ENCODE measurements around the gene GTF2A1. TPM values are rescaled to one million over a fixed set of nuclear protein-coding genes. Genes with fewer than 3 reads are reported as not detected.

Gene GTF2A1
- total RNA-seq, 1 donor from 2014 or later = 43.4 TPM

DNA sequence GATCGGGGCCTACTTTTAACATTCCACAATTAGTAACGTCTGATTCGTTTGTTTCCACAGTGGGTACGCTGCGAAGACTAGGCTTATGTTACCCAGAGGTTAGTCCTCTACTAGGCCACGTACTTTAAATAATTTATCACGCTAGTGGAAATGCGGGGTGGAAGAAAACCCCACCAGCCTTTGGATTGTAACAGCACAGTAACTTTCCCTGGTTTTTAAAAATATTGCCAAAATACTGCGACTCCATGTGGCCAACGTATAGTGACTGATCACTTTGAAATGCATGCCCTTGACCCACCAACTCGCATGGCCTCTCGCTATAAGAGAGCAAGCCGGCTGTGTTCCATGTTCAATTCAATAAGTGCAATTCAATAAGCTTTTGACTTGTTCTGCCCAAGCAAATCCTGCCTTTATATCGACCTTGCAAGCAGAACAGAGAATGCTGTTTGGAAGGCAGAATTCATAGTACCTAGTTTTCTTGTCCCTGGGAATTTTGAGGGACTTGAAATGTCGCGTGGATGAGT, 882 bp upstream of the GTF2A1 start:
- H3K36me3 Mint-ChIP-seq (ENCODE audit: low read depth) = peaks cover 6% of the 10 kb centered on the region
- H3K4me1 Mint-ChIP-seq = peaks cover 24% of the 10 kb centered on the region
- no peaks in the 10 kb centered on the region for H3K9me3 Mint-ChIP-seq
- H3K27ac Mint-ChIP-seq = peak overlapping the region; percentile 98
- intact Hi-C loops (cut with micrococcal nuclease) = loop anchor here (2.0 to 5.0 kb wide), 2 partner anchors 181 to 243 kb away; partner anchors contain the start of gene STON2
- peak overlapping the region; percentile 93 for H3K4me3 Mint-ChIP-seq
- peak; percentile 66 for DNase-seq
- H3K27me3 Mint-ChIP-seq = no peaks in the 10 kb centered on the region

DNA sequence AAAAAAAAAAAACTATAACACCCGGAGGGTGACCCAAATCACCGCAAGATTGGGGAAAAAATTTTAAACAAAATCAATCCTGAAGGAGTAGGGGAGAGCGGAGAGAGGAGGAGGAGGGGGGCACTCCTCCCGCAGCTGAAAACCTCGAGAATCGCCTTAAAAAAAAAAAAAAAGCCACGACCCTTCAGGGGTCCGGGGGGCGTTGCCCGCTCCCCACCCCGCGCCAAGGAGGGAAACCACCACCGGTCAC, 254 bp downstream of the GTF2A1 start:
- H3K27ac Mint-ChIP-seq = peak overlapping the region; percentile 98
- peaks cover 27% of the 10 kb centered on the region for H3K4me1 Mint-ChIP-seq
- H3K36me3 Mint-ChIP-seq (ENCODE audit: low read depth) = peaks cover 15% of the 10 kb centered on the region
- peak overlapping the region; percentile 93 for H3K4me3 Mint-ChIP-seq
- no peaks in the 10 kb centered on the region for H3K27me3 Mint-ChIP-seq
- intact Hi-C loops (cut with micrococcal nuclease) = loop anchor here (2.0 to 5.0 kb wide), 2 partner anchors 182 to 244 kb away; partner anchors contain the start of gene STON2
- no peaks in the 10 kb centered on the region for H3K9me3 Mint-ChIP-seq
- no peak for DNase-seq

DNA sequence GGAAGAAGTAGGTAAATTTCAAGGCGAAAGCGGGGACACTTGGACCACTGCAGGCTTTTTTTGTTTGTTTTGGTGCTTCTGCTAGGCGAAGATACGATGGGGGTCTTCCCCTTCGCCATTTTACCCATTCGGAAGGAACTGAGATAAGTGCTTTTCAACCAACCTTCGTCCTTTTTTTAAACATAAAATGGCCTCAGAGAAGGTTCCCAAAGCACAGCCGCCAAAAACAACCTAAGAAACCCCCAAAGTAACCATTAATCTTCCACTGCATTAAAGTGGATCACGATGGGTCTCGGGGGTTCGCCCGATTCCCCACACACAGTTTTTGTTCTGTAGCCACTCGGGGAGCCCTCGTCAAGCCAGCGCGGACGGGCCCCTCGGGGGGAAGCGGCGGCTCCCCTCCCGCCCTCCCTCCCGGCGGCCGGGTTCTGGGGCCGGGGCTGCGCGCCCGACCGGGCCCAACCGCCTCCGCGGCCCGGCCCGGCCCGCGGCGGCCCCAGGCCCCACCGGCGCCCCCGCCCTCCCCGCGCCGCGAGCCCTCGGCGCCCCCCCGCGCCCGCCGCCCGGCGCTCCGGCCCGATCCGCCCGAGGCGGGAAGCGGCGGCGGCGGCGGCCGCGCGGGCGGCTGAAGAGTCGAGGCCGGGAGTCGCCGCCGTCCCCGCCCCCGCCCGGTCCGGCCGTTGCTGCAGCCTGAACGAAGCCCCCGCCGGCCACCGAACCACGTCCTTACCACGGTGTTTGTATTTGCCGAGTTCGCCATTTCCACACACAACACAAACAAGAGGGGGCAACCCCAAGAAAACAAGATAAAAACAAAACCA, 790 bp downstream of the GTF2A1 start:
- Mint-ChIP-seq H3K27me3 (no peaks in the 10 kb centered on the region), H3K27ac (peak overlapping the region; percentile 100), H3K36me3 (ENCODE audit: low read depth) (peaks cover 21% of the 10 kb centered on the region), H3K9me3 (no peaks in the 10 kb centered on the region), H3K4me3 (peak overlapping the region; percentile 98), H3K4me1 (peaks cover 27% of the 10 kb centered on the region)
- peak; percentile 83 for DNase-seq
- intact Hi-C loops (cut with micrococcal nuclease) = loop anchor here (1.0 to 5.0 kb wide), 8 partner anchors 50 to 314 kb away; partner anchors contain the start of genes CEP128 and STON2

DNA sequence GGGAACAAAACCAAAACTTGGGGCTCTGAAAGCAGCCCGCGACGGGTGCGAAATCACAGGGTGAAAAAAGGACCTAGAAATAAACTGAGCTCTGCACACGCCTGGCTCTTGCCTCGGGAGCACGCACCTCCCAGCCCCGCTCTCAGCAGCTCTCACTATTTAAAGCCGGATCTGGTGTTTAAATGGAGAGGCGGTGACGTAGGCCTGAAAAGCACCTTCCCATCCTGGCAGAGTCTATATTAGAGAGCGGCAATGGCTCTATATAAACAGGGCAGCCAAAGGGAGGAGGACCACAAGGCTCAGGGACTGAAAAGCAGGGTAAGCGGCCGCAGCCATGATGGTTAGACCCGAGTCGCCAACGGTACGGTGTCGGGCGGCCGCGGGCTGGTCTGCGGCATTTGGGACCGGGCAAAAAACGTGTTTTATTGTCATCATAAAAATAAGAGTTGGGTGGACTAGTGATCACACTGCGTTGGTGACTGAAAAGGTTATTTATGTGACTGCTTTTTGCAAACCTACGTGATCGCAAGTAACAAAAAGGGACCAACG, 1.5 kb downstream of the GTF2A1 start:
- H3K27ac Mint-ChIP-seq = peak overlapping the region; percentile 100
- intact Hi-C loops (cut with micrococcal nuclease) = loop anchor here (1.0 to 2.0 kb wide), 6 partner anchors 49 to 315 kb away; partner anchors contain the start of gene CEP128
- no peaks in the 10 kb centered on the region for H3K27me3 Mint-ChIP-seq
- peak overlapping the region; percentile 98 for H3K4me3 Mint-ChIP-seq
- peak; percentile 96 for DNase-seq
- H3K4me1 Mint-ChIP-seq = peaks cover 28% of the 10 kb centered on the region
- no peaks in the 10 kb centered on the region for H3K9me3 Mint-ChIP-seq
- H3K36me3 Mint-ChIP-seq (ENCODE audit: low read depth) = peaks cover 24% of the 10 kb centered on the region

DNA sequence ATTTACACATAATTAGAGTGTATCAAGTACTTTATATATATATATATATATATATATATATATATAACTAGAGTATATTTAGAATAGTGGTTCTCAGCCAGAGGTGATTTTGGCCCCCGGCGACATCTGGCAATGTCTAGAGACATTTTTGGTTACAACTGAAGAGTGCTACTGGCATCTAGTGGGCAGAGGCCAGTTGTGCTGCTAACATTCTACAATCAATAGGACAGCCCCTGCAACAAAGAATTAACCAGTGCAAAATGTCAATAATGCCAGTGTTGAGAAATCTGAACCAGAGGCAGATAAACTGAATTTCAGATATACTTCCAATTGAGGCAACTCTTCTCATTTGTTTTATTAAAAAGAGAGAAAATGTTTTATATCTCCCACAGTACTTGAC, 8.9 kb downstream of the GTF2A1 start:
- Mint-ChIP-seq H3K27ac (peak overlapping the region; percentile 17), H3K4me3 (no peak overlapping the region), H3K4me1 (peaks cover 26% of the 10 kb centered on the region), H3K9me3 (no peaks in the 10 kb centered on the region), H3K36me3 (ENCODE audit: low read depth) (peaks cover 63% of the 10 kb centered on the region), H3K27me3 (no peaks in the 10 kb centered on the region)
- peak; percentile 76 for DNase-seq
- intact Hi-C loops (cut with micrococcal nuclease) = loop anchor here (2.0 kb wide), 1 partner anchor 253 kb away; no protein-coding TSS in a partner anchor

DNA sequence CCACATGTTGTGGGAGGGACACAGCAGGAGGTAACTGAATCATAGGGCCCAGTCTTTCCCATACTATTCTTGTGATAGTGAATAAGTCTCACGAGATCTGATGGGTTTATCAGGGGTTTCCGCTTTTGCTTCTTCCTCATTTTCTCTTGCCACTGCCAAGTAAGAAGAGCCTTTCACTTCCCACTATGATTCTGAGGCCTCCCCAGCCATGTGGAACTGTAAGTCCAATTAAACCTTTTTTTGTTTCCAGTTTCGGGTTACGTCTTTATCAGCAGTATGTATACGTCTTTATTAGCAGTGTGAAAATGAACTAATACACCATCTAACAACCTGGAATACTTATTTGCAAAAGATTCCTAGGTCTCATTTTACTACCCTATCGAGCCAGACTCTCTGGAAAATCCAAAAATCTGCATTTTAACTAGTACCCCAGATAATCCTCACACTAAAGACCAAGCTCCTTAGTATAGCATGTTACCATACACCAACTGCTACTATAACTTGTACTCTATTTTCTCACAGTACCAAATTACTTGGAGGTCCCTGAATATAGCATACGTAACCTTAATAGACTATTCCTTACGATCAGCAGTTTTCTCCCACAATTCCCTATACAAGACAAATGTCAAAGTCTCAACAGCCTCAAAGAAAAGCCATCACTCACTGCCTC, 11.5 kb downstream of the GTF2A1 start:
- Mint-ChIP-seq H3K9me3 (no peaks in the 10 kb centered on the region), H3K4me3 (no peak overlapping the region), H3K27ac (no peak overlapping the region), H3K27me3 (no peaks in the 10 kb centered on the region), H3K4me1 (peaks cover 24% of the 10 kb centered on the region), H3K36me3 (ENCODE audit: low read depth) (peaks cover 55% of the 10 kb centered on the region)
- DNase-seq = no peak
- intact Hi-C loops (cut with micrococcal nuclease) = no loop called here

DNA sequence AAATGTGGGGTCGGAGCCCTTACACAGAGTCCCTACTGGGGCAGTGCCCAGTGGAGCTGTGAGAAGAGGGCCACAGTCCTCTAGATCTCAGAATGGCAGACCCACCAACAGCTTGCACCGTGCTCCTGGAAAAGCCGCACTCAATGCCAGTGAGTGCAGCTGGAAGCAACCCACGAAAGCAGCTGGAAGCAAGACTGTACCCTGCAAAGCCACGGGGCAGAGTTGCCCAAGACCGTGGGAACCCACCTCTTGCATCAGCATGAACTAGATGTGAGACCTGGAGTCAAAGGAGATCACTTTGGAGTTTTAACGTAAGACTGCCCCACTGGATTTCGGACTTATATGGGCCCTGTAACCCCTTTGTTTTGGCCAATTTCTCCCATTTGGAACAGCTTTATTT, 12.3 kb downstream of the GTF2A1 start:
- H3K4me1 Mint-ChIP-seq = peaks cover 26% of the 10 kb centered on the region
- no peak for DNase-seq
- intact Hi-C loops (cut with micrococcal nuclease) = no loop called here

DNA sequence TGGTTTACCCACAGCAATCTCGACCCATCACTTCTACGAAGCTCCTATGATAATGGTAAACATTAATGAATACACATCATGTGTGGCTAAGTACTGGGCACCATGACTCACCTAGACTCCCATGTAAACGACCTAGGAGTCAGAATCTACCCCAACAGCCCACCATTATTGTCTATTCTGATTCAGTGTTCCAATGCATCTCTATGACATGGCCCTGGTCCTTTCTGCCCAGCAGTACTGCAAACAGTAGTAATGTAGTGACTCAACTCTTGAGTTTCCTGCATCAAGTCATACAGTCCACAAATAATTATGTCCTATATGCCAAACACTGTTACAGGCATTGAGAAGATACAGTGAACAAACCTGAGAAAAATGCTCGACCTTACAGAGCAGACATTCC, 14.6 kb downstream of the GTF2A1 start:
- H3K4me3 Mint-ChIP-seq = no peak overlapping the region
- no peaks in the 10 kb centered on the region for H3K27me3 Mint-ChIP-seq
- H3K36me3 Mint-ChIP-seq (ENCODE audit: low read depth) = peaks cover 52% of the 10 kb centered on the region
- no peak overlapping the region for H3K27ac Mint-ChIP-seq
- no peak for DNase-seq
- H3K9me3 Mint-ChIP-seq = no peaks in the 10 kb centered on the region
- intact Hi-C loops (cut with micrococcal nuclease) = no loop called here
- H3K4me1 Mint-ChIP-seq = peaks cover 15% of the 10 kb centered on the region

More for the DNA sequence above, 12.3 kb downstream of the GTF2A1 start:
- peaks cover 51% of the 10 kb centered on the region for H3K36me3 Mint-ChIP-seq (ENCODE audit: low read depth)
- H3K4me3 Mint-ChIP-seq = no peak overlapping the region
- no peaks in the 10 kb centered on the region for H3K27me3 Mint-ChIP-seq
- no peak overlapping the region for H3K27ac Mint-ChIP-seq
- H3K9me3 Mint-ChIP-seq = no peaks in the 10 kb centered on the region

DNA sequence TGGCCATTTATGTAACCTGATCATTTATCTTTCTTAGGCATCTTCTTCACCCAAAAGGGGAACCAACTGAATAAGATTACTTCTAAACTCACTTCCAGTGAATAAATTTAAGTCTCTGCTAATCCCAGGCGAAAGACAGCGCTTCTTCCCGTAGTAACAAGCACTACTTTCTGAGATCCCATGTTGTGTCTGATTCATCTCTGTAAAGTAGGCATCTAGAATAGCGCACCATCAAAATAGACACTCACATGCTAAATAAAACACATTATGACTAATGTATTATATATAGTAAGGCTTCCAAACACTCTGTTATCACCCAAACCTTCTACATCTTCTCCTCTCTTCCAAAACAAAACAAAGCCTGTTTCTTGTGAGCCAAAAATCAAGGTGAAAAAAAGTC, 15.1 kb downstream of the GTF2A1 start:
- Mint-ChIP-seq H3K4me3 (no peak overlapping the region), H3K27ac (no peak overlapping the region), H3K27me3 (no peaks in the 10 kb centered on the region), H3K4me1 (peaks cover 13% of the 10 kb centered on the region), H3K36me3 (ENCODE audit: low read depth) (peaks cover 48% of the 10 kb centered on the region), H3K9me3 (no peaks in the 10 kb centered on the region)
- DNase-seq = no peak
- intact Hi-C loops (cut with micrococcal nuclease) = no loop called here

DNA sequence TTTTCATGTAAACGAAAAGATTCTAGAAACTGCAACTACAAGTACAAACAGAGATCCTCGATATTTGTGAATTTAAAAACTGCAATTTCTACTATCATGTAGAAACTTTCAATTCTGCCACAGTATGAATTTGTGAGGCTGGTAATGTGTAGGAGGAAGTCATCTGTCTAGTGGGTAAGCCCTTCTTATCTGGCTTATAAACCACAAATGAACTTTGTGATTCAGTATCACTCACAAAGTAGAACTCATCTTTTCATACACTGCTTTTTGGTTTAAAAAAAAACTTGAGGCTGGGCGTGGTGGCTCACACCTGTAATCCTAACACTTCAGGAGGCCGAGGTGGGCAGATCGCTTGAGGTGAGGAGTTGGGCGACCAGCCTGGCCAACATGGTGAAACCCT, 20.7 kb downstream of the GTF2A1 start:
- Mint-ChIP-seq H3K36me3 (ENCODE audit: low read depth) (peaks cover 51% of the 10 kb centered on the region), H3K4me3 (no peak overlapping the region), H3K4me1 (peaks cover 15% of the 10 kb centered on the region), H3K27me3 (no peaks in the 10 kb centered on the region), H3K27ac (no peak overlapping the region), H3K9me3 (no peaks in the 10 kb centered on the region)
- DNase-seq = no peak
- intact Hi-C loops (cut with micrococcal nuclease) = no loop called here

DNA sequence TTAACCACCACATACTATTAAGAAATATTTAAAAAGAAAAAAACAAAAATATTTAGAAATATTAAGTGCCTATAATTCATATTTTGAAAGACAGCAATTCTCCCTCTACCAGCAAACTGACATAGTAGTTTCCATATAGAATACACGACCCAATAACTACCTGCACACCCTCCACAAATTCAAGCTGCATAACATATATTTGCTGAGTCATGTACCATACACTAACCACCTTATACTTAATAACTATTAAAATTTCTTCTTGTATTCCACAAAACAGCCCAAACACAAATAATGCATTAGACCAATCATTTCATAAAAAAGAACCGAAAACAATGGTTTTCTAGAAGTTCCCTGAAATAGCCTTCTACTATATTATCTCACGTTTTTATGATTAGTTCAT, 21.7 kb downstream of the GTF2A1 start:
- H3K4me3 Mint-ChIP-seq = no peak overlapping the region
- peaks cover 54% of the 10 kb centered on the region for H3K36me3 Mint-ChIP-seq (ENCODE audit: low read depth)

DNA sequence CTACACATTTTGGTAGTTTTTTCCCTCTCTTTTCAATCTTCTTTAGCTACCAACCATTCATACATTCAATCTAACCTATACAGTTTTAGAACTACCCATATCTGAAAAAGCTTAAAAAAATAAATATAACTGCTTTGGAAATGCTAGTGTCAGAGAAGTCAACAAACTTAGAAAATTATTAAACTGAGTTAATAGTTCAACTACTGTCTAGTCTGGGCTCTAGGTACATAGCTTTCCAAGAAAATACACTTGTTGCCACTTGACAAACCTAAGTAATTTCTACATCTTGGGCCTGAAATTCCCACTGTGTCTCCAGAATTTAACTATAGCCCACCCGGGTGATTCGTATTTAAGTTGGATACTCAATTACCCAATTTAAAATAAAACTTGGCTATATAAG, 22.1 kb downstream of the GTF2A1 start:
- no peak overlapping the region for H3K4me3 Mint-ChIP-seq
- no peaks in the 10 kb centered on the region for H3K9me3 Mint-ChIP-seq
- no peaks in the 10 kb centered on the region for H3K27me3 Mint-ChIP-seq
- peaks cover 16% of the 10 kb centered on the region for H3K4me1 Mint-ChIP-seq
- intact Hi-C loops (cut with micrococcal nuclease) = no loop called here
- H3K36me3 Mint-ChIP-seq (ENCODE audit: low read depth) = peaks cover 53% of the 10 kb centered on the region
- no peak overlapping the region for H3K27ac Mint-ChIP-seq
- no peak for DNase-seq

More for the DNA sequence above, 21.7 kb downstream of the GTF2A1 start:
- Mint-ChIP-seq H3K4me1 (peaks cover 15% of the 10 kb centered on the region), H3K9me3 (no peaks in the 10 kb centered on the region), H3K27me3 (no peaks in the 10 kb centered on the region), H3K27ac (no peak overlapping the region)
- DNase-seq = no peak
- intact Hi-C loops (cut with micrococcal nuclease) = no loop called here

DNA sequence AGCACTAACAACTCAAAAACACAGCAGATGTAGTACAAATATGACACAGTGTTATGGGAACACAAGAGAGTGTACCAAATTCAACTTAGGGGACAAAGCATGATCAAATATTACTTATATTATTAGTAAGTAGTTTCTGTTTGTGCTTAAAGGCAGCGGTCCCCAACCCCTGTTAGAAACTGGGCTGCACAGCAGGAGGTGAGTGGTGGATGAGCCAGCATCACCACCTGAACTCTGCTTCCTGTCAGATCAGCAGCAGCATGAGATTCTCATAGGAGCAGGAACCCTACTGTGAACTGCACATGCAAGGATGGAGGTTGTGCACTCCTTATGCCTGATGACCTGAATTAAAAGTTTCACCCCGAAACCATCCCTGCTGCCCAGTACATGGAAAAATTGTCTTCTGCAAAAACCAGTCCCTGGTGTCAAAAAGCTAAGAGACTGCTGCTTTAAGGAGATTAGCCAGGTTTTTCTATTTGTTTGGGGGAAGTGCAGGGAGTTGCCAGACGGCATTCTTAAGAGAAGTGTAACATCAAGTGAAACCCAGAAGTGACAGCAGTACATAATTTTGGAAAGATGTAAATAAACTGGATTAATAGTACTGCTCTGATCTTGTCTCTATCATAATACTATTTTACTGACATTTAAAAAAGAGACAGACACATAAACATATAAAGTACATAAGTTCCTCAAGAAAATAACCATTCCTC, 26.7 kb downstream of the GTF2A1 start:
- Mint-ChIP-seq H3K27me3 (no peaks in the 10 kb centered on the region), H3K4me3 (no peak overlapping the region), H3K27ac (peak overlapping the region; percentile 57), H3K9me3 (no peaks in the 10 kb centered on the region), H3K4me1 (peaks cover 32% of the 10 kb centered on the region), H3K36me3 (ENCODE audit: low read depth) (peaks cover 57% of the 10 kb centered on the region)
- DNase-seq = peak; percentile 63
- intact Hi-C loops (cut with micrococcal nuclease) = no loop called here
